ENCODE results near the gene UTS2B. TPM values are rescaled to one million over a fixed set of nuclear protein-coding genes. Genes with fewer than 3 reads are reported as not detected.

The UTS2B gene
- total RNA-seq, result not detected

GRCh38 chr3:191329654-191330529, at the start of gene UTS2B:
Gene UTS2B, minus strand, starts transcription at chr3:191330526. Its CDS starts 48,337 bp downstream, at chr3:191282189.

GRCh38 chr3:191328962-191329653, 1.2 kb downstream of the UTS2B start, which contains the start of gene CCDC50:
Gene CCDC50, plus strand, starts transcription at chr3:191329394. Its CDS starts 281 bp downstream, at chr3:191329675.

Other genes with a start within 250 kb of the UTS2B start
- 0.92 TPM for gene OSTN, start 131.3 kb downstream of the UTS2B start, total RNA-seq
- gene CCDC50, start 1.1 kb downstream of the UTS2B start, total RNA-seq, result 72.0 TPM
- not detected for gene PYDC2, start 130.6 kb upstream of the UTS2B start, total RNA-seq